Placental epithelial cell (primary cell): ENCODE results near the gene ZSCAN5B. TPM values are rescaled to one million over a fixed set of nuclear protein-coding genes. Genes with fewer than 3 reads are reported as not detected.

Experiments
- total RNA-seq: library from RNA; depleted of rRNA; stranded (reverse); fragments of >200 nt; gene quantifications from 2 replicates; pipeline ENCODE4 v1.2.3, GENCODE V29; 2012

The ZSCAN5B gene, protein sequence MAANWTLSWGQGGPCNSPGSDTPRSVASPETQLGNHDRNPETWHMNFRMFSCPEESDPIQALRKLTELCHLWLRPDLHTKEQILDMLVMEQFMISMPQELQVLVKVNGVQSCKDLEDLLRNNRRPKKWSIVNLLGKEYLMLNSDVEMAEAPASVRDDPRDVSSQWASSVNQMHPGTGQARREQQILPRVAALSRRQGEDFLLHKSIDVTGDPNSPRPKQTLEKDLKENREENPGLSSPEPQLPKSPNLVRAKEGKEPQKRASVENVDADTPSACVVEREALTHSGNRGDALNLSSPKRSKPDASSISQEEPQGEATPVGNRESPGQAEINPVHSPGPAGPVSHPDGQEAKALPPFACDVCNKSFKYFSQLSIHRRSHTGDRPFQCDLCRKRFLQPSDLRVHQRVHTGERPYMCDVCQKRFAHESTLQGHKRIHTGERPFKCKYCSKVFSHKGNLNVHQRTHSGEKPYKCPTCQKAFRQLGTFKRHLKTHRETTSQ
- total RNA-seq: 0.11 TPM in 1 of 2 replicates, not detected in the other

DNA sequence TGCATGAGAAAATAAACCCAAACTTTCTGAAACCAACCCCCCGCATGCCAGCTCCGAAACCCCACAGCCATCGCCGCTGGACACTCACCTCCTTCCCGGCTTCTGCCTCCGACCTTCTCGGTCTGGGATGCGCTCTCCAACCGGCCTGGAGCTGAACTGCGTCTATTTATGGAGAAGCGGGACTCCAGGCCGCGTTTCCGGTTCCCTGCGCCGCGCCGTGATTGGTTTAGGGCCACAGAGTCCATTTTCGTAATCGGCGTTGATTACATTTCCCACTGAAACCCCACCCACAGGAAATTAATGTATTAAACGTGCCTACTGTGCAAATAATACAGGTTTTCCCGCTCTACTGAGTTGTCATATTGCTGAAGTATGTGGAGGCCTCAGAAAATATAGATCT lies at the start of gene ZSCAN5B:
TSS of gene ZSCAN5B (minus strand) at position 138 of the 400 bp plus-strand sequence. CDS start 4,731 bp downstream, outside the sequence.

DNA sequence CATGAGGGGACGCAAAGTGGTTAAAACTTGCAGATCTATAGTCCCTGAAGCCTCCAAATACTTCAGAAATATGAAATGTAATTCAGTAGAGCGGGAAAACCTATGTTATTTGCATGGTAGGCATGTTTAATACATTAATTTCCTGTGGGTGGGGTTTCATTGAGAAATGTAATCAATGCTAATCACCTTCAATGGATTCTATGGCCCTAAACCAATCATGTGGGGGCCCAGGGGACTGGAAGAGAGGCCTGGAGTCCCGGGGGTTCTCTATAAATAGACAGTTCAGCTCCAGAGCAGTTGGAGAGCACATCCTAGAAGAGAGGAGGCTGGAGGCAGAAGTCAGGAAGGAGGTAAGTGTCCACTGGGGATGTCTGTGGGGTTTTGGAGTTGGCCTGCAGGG lies 4.4 kb upstream of the ZSCAN5B start, which contains the start of gene ZSCAN5C:
TSS of gene ZSCAN5C (plus strand) at position 301 of the 400 bp plus-strand sequence. CDS start 3,641 bp downstream, outside the sequence.

DNA sequence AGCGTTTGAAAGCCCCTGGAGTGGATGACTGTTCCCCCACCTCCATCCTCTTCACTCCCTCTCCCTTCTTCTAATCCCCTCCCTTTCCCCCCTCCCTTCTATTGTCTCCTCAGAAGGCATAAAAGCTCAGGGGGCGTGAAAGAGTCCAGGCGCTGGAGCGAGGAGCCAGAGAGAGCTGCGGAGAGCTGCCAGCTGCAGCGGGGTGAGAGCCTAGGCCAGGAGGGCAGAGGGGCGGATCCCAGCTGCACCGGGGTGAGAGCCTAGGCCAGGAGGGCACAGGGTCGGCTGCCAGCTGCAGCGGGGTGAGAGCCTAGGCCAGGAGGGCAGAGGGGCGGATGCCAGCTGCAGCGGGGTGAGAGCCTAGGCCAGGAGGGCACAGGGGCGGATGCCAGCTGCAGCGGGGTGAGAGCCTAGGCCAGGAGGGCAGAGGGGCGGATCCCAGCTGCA lies 21.7 kb downstream of the ZSCAN5B start, which contains the start of gene GALP:
TSS of gene GALP (plus strand) at position 148 of the 447 bp plus-strand sequence. CDS start 1,101 bp downstream, outside the sequence.

DNA sequence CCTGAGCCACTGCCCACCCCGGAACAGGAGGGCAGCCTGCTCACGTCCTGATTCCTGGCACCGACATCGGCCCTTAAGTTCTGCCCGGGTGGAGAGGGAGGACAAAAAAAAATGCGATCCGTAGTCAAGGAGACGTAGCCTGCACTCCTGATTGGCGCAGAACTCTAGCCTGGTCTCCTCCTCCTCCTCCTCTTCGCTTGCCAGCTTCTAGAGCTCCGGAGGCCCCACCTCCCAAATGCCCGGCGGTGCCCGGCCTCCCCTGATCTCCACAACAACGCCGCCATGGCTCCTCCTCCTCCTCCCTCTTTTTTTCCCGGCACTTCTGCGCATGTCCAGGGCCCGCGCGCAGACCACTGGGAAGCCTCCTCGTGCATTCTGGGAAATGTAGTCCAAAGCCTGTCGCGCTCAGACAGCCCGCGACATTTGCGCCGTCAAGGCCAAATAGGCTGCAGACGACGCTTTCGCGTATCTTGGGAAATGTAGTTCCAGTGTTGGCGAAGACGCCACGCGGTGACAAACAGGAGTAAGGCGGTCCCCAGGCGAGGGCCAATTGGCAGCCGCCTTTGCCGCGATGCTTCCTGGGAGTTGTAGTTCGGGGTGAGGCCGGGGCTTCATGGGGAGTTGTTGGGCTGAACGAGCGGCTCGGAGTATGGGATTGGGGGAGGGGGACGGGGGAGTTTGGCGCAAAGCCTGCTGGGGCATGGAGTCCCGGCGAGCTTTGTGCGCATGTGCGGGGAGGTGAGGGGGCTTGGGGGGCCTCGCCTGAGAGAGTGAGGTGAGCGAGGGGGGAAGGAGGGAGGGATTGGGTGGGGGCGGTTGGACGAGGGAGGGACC lies 56.8 kb downstream of the ZSCAN5B start, which contains the start of gene ZNF444:
TSS of gene ZNF444 (plus strand) at position 705 of the 834 bp plus-strand sequence. CDS start 5,625 bp downstream, outside the sequence.

Other genes with a start within 250 kb of the ZSCAN5B start
- not detected in 2 replicates for gene NLRP8, start 250.0 kb downstream of the ZSCAN5B start, total RNA-seq
- not detected in 2 replicates for gene NLRP5, start 211.0 kb downstream of the ZSCAN5B start, total RNA-seq
- 26.7 and 32.0 TPM in 2 replicates for gene ZNF787, start 76.5 kb downstream of the ZSCAN5B start, total RNA-seq
- gene ZNF444, start 56.5 kb downstream of the ZSCAN5B start, total RNA-seq: 15.7 and 17.8 TPM in 2 replicates
- gene GALP, start 21.8 kb downstream of the ZSCAN5B start, total RNA-seq: not detected in 2 replicates
- gene ZSCAN5C, start 4.5 kb upstream of the ZSCAN5B start, total RNA-seq: not detected in 2 replicates
- gene EDDM13, start 75.0 kb upstream of the ZSCAN5B start, total RNA-seq: not detected in 2 replicates
- 7.5 and 13.2 TPM in 2 replicates for gene ZSCAN5A, start 117.1 kb upstream of the ZSCAN5B start, total RNA-seq
- gene ZNF582, start 195.8 kb upstream of the ZSCAN5B start, total RNA-seq: 3.3 and 3.9 TPM in 2 replicates
- gene ZNF583, start 206.5 kb upstream of the ZSCAN5B start, total RNA-seq: 5.5 and 12.6 TPM in 2 replicates